GM08714 (cell line): ENCODE measurements around the gene BMPR2.
"Not testable (repeated sequence)": the region's sequence is repeated elsewhere in the genome, so short reads cannot be mapped to it uniquely, and the experiment has no call there.

Experiments
- H3K4me3 ChIP-seq: fragments of 200-500 bp; sonication (Bioruptor generic); 2 replicates; pipeline ENCODE4 v1.5.1; 2014; ENCODE audit warnings: mild to moderate bottlenecking, low read length, inconsistent platforms
- ZNF274 ChIP-seq: IDR thresholded peaks from 2 replicates; pipeline ENCODE4 v1.6.1; 2012; ENCODE audit warnings: mild to moderate bottlenecking, low read depth, low read length

Gene BMPR2

GRCh38 chr2:202375033-202375608 lies 1.0 kb upstream of the BMPR2 start:
- H3K4me3 ChIP-seq: peak overlapping the region; percentile 95
- TF ChIP-seq ZNF274: no peak

GRCh38 chr2:202376460-202377206 lies 506 bp downstream of the BMPR2 start:
- TF ChIP-seq ZNF274: no peak
- H3K4me3 ChIP-seq: peak overlapping the region; percentile 95

- TF ChIP-seq ZNF274: no peak
- peak overlapping the region; percentile 95 for H3K4me3 ChIP-seq
These were observed 1.2 kb downstream of the BMPR2 start for GRCh38 chr2:202377207-202377761.

- H3K4me3 ChIP-seq: peak overlapping the region; percentile 95; the same call in 1 of the 2 replicates
- no peak for TF ChIP-seq ZNF274
These were observed 1.9 kb downstream of the BMPR2 start for GRCh38 chr2:202378001-202378400.

GRCh38 chr2:202378662-202379358 lies 2.7 kb downstream of the BMPR2 start:
- no peak for TF ChIP-seq ZNF274
- peak overlapping the region; percentile 95; the same call in 1 of the 2 replicates for H3K4me3 ChIP-seq

GRCh38 chr2:202382684-202383083 lies 6.6 kb downstream of the BMPR2 start:
- no peak overlapping the region for H3K4me3 ChIP-seq
- TF ChIP-seq ZNF274: no peak

GRCh38 chr2:202386495-202386894 lies 10.4 kb downstream of the BMPR2 start:
- H3K4me3 ChIP-seq: not testable (repeated sequence)

- H3K4me3 ChIP-seq: no peak overlapping the region
- no peak for TF ChIP-seq ZNF274
These were observed 11.6 kb downstream of the BMPR2 start for GRCh38 chr2:202387608-202388342.

GRCh38 chr2:202400941-202401340 lies 24.8 kb downstream of the BMPR2 start:
- no peak for TF ChIP-seq ZNF274

GRCh38 chr2:202405798-202406197 lies 29.7 kb downstream of the BMPR2 start:
- H3K4me3 ChIP-seq: no peak overlapping the region
- no peak for TF ChIP-seq ZNF274

More at GRCh38 chr2:202400941-202401340, 24.8 kb downstream of the BMPR2 start:
- no peak overlapping the region for H3K4me3 ChIP-seq

GRCh38 chr2:202406445-202406978 lies 30.4 kb downstream of the BMPR2 start:
- no peak overlapping the region for H3K4me3 ChIP-seq
- TF ChIP-seq ZNF274: no peak

GRCh38 chr2:202408546-202409140 lies 32.5 kb downstream of the BMPR2 start:
- no peak for TF ChIP-seq ZNF274
- H3K4me3 ChIP-seq: no peak overlapping the region

- no peak overlapping the region for H3K4me3 ChIP-seq
- TF ChIP-seq ZNF274: no peak
These were observed 34.0 kb downstream of the BMPR2 start for GRCh38 chr2:202410092-202410491.
